ENCODE measurements around the gene HOXD4.

Gene HOXD4

GRCh38 chr2:176163672-176164056 is 12.3 kb downstream of the HOXD4 start:
- TF ChIP-seq ZNF76 (tag by site-specific recombination; IDR thresholded peaks at IDR 0.05; ENCODE audit: borderline replicate concordance, low read depth) (no peak), ZNF132 (tag by site-specific recombination; IDR thresholded peaks at IDR 0.05; ENCODE audit: borderline replicate concordance) (no peak), REST (tag by site-specific recombination; IDR thresholded peaks at IDR 0.05) (no peak), REPIN1 (tag by site-specific recombination; IDR thresholded peaks at IDR 0.05; ENCODE audit: low read depth) (no peak), ZNF311 (tag by site-specific recombination; IDR thresholded peaks at IDR 0.05; ENCODE audit: borderline replicate concordance) (no peak), ZNF19 (tag by site-specific recombination; IDR thresholded peaks at IDR 0.05; ENCODE audit: low read depth) (no peak), ZNF777 (tag by site-specific recombination; IDR thresholded peaks at IDR 0.05; ENCODE audit: borderline replicate concordance) (no peak), ZNF692 (tag by site-specific recombination; IDR thresholded peaks at IDR 0.05) (no peak), HIC1 (tag by site-specific recombination; IDR thresholded peaks at IDR 0.05) (no peak)
- TF ChIP-seq, protein P1, sequence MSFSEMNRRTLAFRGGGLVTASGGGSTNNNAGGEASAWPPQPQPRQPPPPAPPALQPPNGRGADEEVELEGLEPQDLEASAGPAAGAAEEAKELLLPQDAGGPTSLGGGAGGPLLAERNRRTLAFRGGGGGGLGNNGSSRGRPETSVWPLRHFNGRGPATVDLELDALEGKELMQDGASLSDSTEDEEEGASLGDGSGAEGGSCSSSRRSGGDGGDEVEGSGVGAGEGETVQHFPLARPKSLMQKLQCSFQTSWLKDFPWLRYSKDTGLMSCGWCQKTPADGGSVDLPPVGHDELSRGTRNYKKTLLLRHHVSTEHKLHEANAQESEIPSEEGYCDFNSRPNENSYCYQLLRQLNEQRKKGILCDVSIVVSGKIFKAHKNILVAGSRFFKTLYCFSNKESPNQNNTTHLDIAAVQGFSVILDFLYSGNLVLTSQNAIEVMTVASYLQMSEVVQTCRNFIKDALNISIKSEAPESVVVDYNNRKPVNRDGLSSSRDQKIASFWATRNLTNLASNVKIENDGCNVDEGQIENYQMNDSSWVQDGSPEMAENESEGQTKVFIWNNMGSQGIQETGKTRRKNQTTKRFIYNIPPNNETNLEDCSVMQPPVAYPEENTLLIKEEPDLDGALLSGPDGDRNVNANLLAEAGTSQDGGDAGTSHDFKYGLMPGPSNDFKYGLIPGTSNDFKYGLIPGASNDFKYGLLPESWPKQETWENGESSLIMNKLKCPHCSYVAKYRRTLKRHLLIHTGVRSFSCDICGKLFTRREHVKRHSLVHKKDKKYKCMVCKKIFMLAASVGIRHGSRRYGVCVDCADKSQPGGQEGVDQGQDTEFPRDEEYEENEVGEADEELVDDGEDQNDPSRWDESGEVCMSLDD (tag by site-specific recombination; IDR thresholded peaks at IDR 0.05): no peak
- H3K27ac ChIP-seq (ENCODE audit: extremely low read depth, low read depth, low read length): no peak overlapping the region
- peaks cover 0 to 18% of the 10 kb centered on the region in 2 experiments for H3K36me3 ChIP-seq (ENCODE audit: control insufficient read depth in 2 of 2, insufficient read depth in 1 of 2, low read length in 2 of 2)
- H3K4me3 ChIP-seq (ENCODE audit: low read depth, low read length): no peak overlapping the region
- POLR2A ChIA-PET: no interaction called here
- no peaks in the 10 kb centered on the region for H3K9me3 ChIP-seq (ENCODE audit: control insufficient read depth, insufficient read depth, low read depth, low read length)
- CTCF ChIA-PET: no interaction called here
- no peaks in the 10 kb centered on the region for H3K4me1 ChIP-seq (ENCODE audit: control insufficient read depth, insufficient read depth, low read length)

GRCh38 chr2:176164201-176164600 is 12.9 kb downstream of the HOXD4 start:
- H3K9me3 ChIP-seq (ENCODE audit: control insufficient read depth, insufficient read depth, low read depth, low read length): no peaks in the 10 kb centered on the region
- no peak overlapping the region for H3K27ac ChIP-seq (ENCODE audit: extremely low read depth, low read depth, low read length)
- no peaks in the 10 kb centered on the region for H3K4me1 ChIP-seq (ENCODE audit: control insufficient read depth, insufficient read depth, low read length)
- ChIA-PET POLR2A (no interaction called here), CTCF (no interaction called here)
- no peak for TF ChIP-seq ZSCAN30 (tag by site-specific recombination; IDR thresholded peaks at IDR 0.05)
- TF ChIP-seq ZNF48 (tag by site-specific recombination; IDR thresholded peaks at IDR 0.05): no peak
- TF ChIP-seq ZNF324 (tag by site-specific recombination; IDR thresholded peaks at IDR 0.05): no peak
- no peak for TF ChIP-seq GLI4 (tag by site-specific recombination; IDR thresholded peaks at IDR 0.05)
- no peak for TF ChIP-seq ZNF366 (tag by site-specific recombination; conservative IDR thresholded peaks at IDR 0.05)
- TF ChIP-seq ZNF37A (tag by site-specific recombination; IDR thresholded peaks at IDR 0.05): no peak
- TF ChIP-seq ZNF701 (tag by site-specific recombination; IDR thresholded peaks at IDR 0.05): no peak
- TF ChIP-seq SETDB1 (IDR thresholded peaks at IDR 0.05; ENCODE audit: insufficient read length, low read length): no peak
- TF ChIP-seq REST (tag by site-specific recombination; IDR thresholded peaks at IDR 0.05): no peak
- no peak for TF ChIP-seq ZNF558 (tag by site-specific recombination; IDR thresholded peaks at IDR 0.05)
- no peak for TF ChIP-seq ZNF514 (tag by site-specific recombination; IDR thresholded peaks at IDR 0.05)
- no peak for TF ChIP-seq ZNF24 (tag by site-specific recombination; IDR thresholded peaks at IDR 0.05)
- H3K36me3 ChIP-seq (ENCODE audit: control insufficient read depth in 2 of 2, insufficient read depth in 1 of 2, low read length in 2 of 2): peaks cover 0 to 18% of the 10 kb centered on the region in 2 experiments
- no peak overlapping the region for H3K4me3 ChIP-seq (ENCODE audit: low read depth, low read length)
